Renal cortex interstitium (tissue), 11 donors: ENCODE results near the gene LMCD1. TPM values are rescaled to one million over a fixed set of nuclear protein-coding genes. Genes with fewer than 3 reads are reported as not detected.

Experiments
- DNase-seq, 11 donors: peaks; one replicate each; pipeline ENCODE4 v3.0.0-alpha.2; 2013; ENCODE audit warnings: low read depth in 9 of 11, low spot score in 4 of 11; ENCODE audit errors: extremely low read depth in 1 of 11
- polyA plus RNA-seq, 3 donors: library from polyadenylated mRNA; unstranded; fragments of 120-200 nt; gene quantifications; one replicate each; pipeline ENCODE4 v1.2.1, GENCODE V29; 2013; ENCODE audit not compliant: insufficient read length in 3 of 3

LMCD1 gene
- polyA plus RNA-seq, 3 donors, result 26.3 to 35.8 (median 27.0) TPM

GRCh38 chr3:8622873-8623691 is 121.5 kb downstream of the LMCD1 start:
- DNase-seq, result peak; percentile 56 to 70 (median 64)

DNA sequence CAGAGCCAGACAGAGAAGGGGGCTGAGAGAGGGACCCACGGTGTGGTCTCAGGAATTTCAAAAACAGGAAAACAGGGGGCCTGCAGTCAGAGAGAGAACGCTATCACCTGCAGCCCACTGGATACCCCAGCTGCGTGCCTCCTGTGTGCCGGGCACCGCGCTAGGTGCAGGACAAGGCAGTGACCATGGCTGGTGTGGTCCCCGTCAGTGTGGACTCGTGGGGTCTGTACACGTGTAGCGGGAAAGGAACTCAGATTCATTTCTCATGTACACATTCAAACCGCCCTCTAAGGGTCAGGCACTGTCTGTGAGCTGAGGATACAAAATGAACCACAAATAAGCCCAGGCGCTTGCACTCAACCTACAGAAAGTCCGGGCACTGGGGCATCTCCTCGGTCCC is 122.1 kb downstream of the LMCD1 start:
- no peak for DNase-seq

Other genes starting within 250 kb of the LMCD1 start
- gene SSUH2, start 143.0 kb downstream of the LMCD1 start, polyA plus RNA-seq, result 1 to 10 TPM; 4.8 to 5.0 (median 4.9) TPM
- under 1 TPM; 0.34 to 0.62 (median 0.51) TPM for gene CAV3, start 232.0 kb downstream of the LMCD1 start, polyA plus RNA-seq